HEK293 (cell line): Measurements from ENCODE around the gene CYP4F12.

Experiments
- BCL11A ChIP-seq: fragments of 450-650 bp; formaldehyde crosslinking; IDR thresholded peaks from 2 replicates; pipeline ENCODE4 v1.5.1; 2016; ENCODE audit warnings: low read depth, missing biosample characterization, missing genetic modification characterization
- CTCF ChIP-seq: fragments of 450-650 bp; formaldehyde crosslinking; IDR thresholded peaks from 2 replicates; pipeline ENCODE4 v1.5.1; 2016; ENCODE audit warnings: missing biosample characterization, missing genetic modification characterization
- ZBTB11 ChIP-seq: fragments of 450-650 bp; formaldehyde crosslinking; conservative IDR thresholded peaks from 2 replicates; pipeline ENCODE4 v1.5.1; 2016; ENCODE audit warnings: low read depth, missing biosample characterization, missing genetic modification characterization
- ZNF660 ChIP-seq: fragments of 450-650 bp; IDR thresholded peaks from 2 replicates; pipeline ENCODE4 v1.5.1; 2018; ENCODE audit warnings: missing biosample characterization, mild to moderate bottlenecking, missing genetic modification characterization

DNA sequence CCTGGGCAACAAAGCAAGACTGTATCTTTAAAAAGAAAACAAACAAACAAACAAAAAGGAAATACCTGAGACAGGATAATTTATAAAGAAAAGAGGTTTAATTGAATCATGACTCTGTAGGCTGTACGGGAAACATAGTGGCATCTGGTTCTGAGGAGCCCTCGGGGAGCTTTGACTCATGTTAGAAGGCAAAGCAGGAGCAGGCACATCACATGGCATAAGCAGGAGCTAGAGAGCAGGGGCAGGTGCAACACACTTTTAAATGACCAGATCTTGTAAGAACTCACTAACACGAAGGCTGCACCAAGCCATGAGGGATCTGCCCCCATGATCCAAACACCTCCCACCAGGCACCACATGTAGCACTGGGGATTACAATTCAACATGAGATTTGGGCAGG lies 41.8 kb downstream of the CYP4F12 start:
- TF ChIP-seq ZBTB11 (tag by site-specific recombination), result no peak
- no peak for TF ChIP-seq ZNF660 (tag by site-specific recombination)
- TF ChIP-seq CTCF, result no peak
- TF ChIP-seq BCL11A (tag by site-specific recombination), result no peak
